ENCODE results near the gene TGIF2.

TGIF2 gene

GRCh38 chr20:36624944-36625324 lies 51.5 kb downstream of the TGIF2 start:
- H3K4me3 ChIP-seq (ENCODE audit: low read depth, low read length), result no peak overlapping the region
- TF ChIP-seq CTCF (IDR thresholded peaks at IDR 0.05; ENCODE audit: low read depth, low read length, missing control alignments), result no peak
- DNase-seq (ENCODE audit: low read depth), result no peak
- in situ Hi-C loops (cut with HindIII; ENCODE audit: low sequenced_read_pairs), result no loop called here

- in situ Hi-C loops (cut with HindIII; ENCODE audit: low sequenced_read_pairs), result no loop called here
- H3K4me3 ChIP-seq (ENCODE audit: low read depth, low read length), result no peak overlapping the region
- DNase-seq (ENCODE audit: low read depth), result no peak
- TF ChIP-seq CTCF (IDR thresholded peaks at IDR 0.05; ENCODE audit: low read depth, low read length, missing control alignments), result no peak
Observed at GRCh38 chr20:36628076-36628475, 54.7 kb downstream of the TGIF2 start.

GRCh38 chr20:36629719-36630681 lies 56.6 kb downstream of the TGIF2 start:
- in situ Hi-C loops (cut with HindIII; ENCODE audit: low sequenced_read_pairs), result no loop called here
- no peak for DNase-seq (ENCODE audit: low read depth)
- H3K4me3 ChIP-seq (ENCODE audit: low read depth, low read length), result no peak overlapping the region
- no peak for TF ChIP-seq CTCF (IDR thresholded peaks at IDR 0.05; ENCODE audit: low read depth, low read length, missing control alignments)

GRCh38 chr20:36631646-36632045 lies 58.2 kb downstream of the TGIF2 start:
- TF ChIP-seq CTCF (IDR thresholded peaks at IDR 0.05; ENCODE audit: low read depth, low read length, missing control alignments), result no peak
- DNase-seq (ENCODE audit: low read depth), result no peak
- no peak overlapping the region for H3K4me3 ChIP-seq (ENCODE audit: low read depth, low read length)
- in situ Hi-C loops (cut with HindIII; ENCODE audit: low sequenced_read_pairs), result no loop called here

GRCh38 chr20:36632147-36632486 lies 58.7 kb downstream of the TGIF2 start:
- no peak overlapping the region for H3K4me3 ChIP-seq (ENCODE audit: low read depth, low read length)
- in situ Hi-C loops (cut with HindIII; ENCODE audit: low sequenced_read_pairs), result no loop called here
- no peak for DNase-seq (ENCODE audit: low read depth)
- no peak for TF ChIP-seq CTCF (IDR thresholded peaks at IDR 0.05; ENCODE audit: low read depth, low read length, missing control alignments)

GRCh38 chr20:36632487-36633284 lies 59.3 kb downstream of the TGIF2 start:
- no peak for DNase-seq (ENCODE audit: low read depth)
- no peak for TF ChIP-seq CTCF (IDR thresholded peaks at IDR 0.05; ENCODE audit: low read depth, low read length, missing control alignments)
- in situ Hi-C loops (cut with HindIII; ENCODE audit: low sequenced_read_pairs), result no loop called here
- H3K4me3 ChIP-seq (ENCODE audit: low read depth, low read length), result no peak overlapping the region
